Spleen (tissue), 7 donors: ENCODE measurements around the gene MAST4.

Experiments
- CTCF ChIP-seq, 11 experiments: fragments of 200-600 bp in 7 of 11; fragments of 450-650 bp in 4 of 11; sonication (generic) in 4 of 11; IDR thresholded peaks in 8 of 11; conservative IDR thresholded peaks in 3 of 11; 1 replicate in 7 of 11; 2 replicates in 4 of 11; pipeline versions ENCODE4 v1.4.0 to v1.8.0; 2016 to 2021; ENCODE audit warnings: antibody characterized with exemption in 11 of 11, inconsistent platforms in 4 of 11, mild to moderate bottlenecking in 1 of 11
- POLR2A ChIP-seq, 3 donors: fragments of 450-650 bp; IDR thresholded peaks; one replicate each; pipeline ENCODE4 v1.5.1; 2017; ENCODE audit warnings: antibody characterized with exemption in 3 of 3, mild to moderate bottlenecking in 1 of 3
- donor health status: DM: no; HTN: no; CAD: no; lungs with moderate emphysema.
- donor health status: DM: no; HTN: no; CAD: no.
- donor health status: DM: no; HTN: no; CAD: no.

DNA sequence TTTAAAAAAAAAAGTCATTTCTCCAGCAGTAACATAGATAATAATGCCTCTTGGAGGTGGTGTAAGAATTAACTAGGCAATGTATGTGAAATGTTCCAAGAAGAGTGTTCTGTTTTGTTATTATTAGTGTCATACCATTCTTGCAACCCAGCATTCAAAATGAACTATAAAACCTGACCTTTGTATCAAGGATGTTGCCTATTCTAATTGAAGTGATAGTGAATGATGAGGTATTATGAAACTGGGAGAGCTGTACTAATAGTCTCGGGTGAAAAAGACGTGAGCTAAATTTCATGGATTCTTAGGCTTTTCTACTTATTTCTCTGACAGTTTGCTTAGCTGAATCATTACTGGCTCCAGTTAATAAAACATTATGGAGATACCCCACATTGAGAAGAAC lies 375.8 kb downstream of the MAST4 start:
- TF ChIP-seq CTCF (IDR thresholded peaks at IDR 0.05 in 8 of 11, conservative IDR thresholded peaks at IDR 0.05 in 3 of 11), result no peak
- no peak for TF ChIP-seq POLR2A (IDR thresholded peaks at IDR 0.05)
